Measurements from ENCODE around the gene NUDT3. TPM values are rescaled to one million over a fixed set of nuclear protein-coding genes. Genes with fewer than 3 reads are reported as not detected.

The NUDT3 gene
- polyA plus RNA-seq, 1 of the 3 experiments (the other 2 are of a cell fraction) = 11.9 TPM

DNA sequence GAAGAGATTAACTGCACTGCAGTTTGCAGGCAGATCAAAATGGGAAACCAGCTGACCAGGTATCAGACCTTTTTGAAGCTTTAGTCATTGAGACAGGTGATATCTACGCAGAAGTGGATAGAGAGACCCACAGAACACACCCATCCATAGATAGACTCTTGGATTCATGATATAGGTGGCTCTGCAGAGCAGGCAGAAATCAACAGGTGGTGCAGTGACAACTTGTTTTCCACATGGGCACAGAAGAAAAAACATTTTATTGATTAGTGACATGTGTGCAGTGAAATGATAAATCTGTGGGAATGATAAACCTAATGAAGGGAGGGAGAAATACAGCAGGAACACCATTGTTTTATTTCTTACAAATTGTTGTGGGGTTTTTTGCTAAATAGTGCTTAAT is 45.2 kb downstream of the NUDT3 start:
- H3K4me2 ChIP-seq = no peak overlapping the region
- H2AFZ ChIP-seq (ENCODE audit: low read depth) = no peak overlapping the region
- no peaks in the 10 kb centered on the region for H3K9me2 ChIP-seq
- H3F3A ChIP-seq (replicated peaks; ENCODE audit: insufficient read depth) = no peaks in the 10 kb centered on the region
- peaks cover 84% of the 10 kb centered on the region for H3K79me2 ChIP-seq (ENCODE audit: insufficient read depth)
- no peaks in the 10 kb centered on the region for H3K36me3 ChIP-seq (replicated peaks in 1 of 2; ENCODE audit: control insufficient read depth in 1 of 2, insufficient read depth in 2 of 2, low read length in 1 of 2)
- WGBS (ENCODE audit: low lambda C conversion rate) = 89% methylated on average over 1 of the region's 1 CpG
- H3K27ac ChIP-seq (ENCODE audit: low read depth in 2 of 2, low read length in 1 of 2) = no peak overlapping the region
- H3K9ac ChIP-seq = no peak overlapping the region
- DNase-seq = no peak
- TF ChIP-seq, protein P1, sequence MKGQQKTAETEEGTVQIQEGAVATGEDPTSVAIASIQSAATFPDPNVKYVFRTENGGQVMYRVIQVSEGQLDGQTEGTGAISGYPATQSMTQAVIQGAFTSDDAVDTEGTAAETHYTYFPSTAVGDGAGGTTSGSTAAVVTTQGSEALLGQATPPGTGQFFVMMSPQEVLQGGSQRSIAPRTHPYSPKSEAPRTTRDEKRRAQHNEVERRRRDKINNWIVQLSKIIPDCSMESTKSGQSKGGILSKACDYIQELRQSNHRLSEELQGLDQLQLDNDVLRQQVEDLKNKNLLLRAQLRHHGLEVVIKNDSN (IDR thresholded peaks at IDR 0.05; ENCODE audit: borderline replicate concordance, low read depth) = no peak
- no peak for TF ChIP-seq MEF2A (IDR thresholded peaks at IDR 0.05; ENCODE audit: borderline replicate concordance, low read depth)
- H3K4me1 ChIP-seq (ENCODE audit: control insufficient read depth in 1 of 2, insufficient read depth in 2 of 2, low read depth in 1 of 2, low read length in 1 of 2) = peaks cover 0 to 2% of the 10 kb centered on the region in 2 experiments; a peak in 2 of 4 replicates
- ChIA-PET POLR2A (no interaction called here), CTCF (interaction anchor here (1.1 kb wide), 1 partner anchor 68 kb away, joined by 3 read pairs; no protein-coding TSS in a partner anchor)
- H3K27me3 ChIP-seq (ENCODE audit: insufficient read depth) = no peaks in the 10 kb centered on the region
- H3K9me3 ChIP-seq = no peaks in the 10 kb centered on the region
- H4K20me1 ChIP-seq (ENCODE audit: insufficient read depth) = peaks cover 52% of the 10 kb centered on the region
- H3K4me3 ChIP-seq (ENCODE audit: low read depth in 2 of 2, low read length in 1 of 2) = no peak overlapping the region

DNA sequence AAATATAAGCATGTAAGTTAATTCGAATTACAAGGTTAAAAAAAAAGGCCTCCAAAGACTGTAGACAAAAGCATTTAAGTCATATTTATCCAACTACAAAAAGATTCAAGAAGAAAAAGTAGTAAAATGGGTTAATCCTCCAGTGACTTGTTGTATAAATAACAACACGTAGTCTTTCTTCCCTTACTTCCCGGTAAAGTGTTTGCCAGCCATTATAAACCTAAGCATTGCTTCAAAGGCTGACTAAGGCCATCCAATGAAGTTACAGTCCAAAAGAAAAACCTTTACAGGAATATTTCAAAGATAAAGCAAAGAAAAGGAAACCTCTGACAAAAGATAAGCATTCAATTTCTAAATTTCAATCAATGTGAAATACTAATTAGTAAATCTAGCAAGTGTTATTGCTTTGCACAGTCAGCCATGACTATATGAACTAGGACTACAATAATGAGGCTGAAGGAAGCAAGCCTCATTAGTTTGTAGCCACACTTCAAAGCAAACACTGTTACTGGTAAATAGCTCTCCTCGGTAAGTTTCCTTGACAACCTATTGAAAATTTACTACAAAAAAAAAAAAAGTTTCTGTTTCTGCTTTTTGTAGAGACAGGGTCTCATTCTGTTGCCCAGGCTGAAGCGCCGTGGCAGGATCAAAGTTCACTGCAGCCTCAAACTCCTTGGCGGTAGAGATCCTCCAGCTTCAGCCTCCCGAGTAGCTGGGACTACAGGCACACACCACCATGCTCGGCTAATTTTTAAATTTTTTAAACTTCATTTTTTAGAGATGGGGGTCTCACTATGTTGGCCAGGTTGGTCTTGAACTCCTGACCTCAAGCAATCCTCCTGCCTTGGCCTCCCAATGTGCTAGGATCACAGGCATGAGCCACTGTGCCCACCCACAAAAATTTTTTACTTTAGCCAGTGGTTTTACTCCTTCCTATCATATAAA is 46.0 kb downstream of the NUDT3 start:
- no peak overlapping the region for H3K4me2 ChIP-seq
- H3F3A ChIP-seq (replicated peaks; ENCODE audit: insufficient read depth) = no peaks in the 10 kb centered on the region
- H3K4me1 ChIP-seq (ENCODE audit: control insufficient read depth in 1 of 2, insufficient read depth in 2 of 2, low read depth in 1 of 2, low read length in 1 of 2) = peaks cover 2 to 4% of the 10 kb centered on the region in 2 experiments; a peak in 3 of 4 replicates
- H3K36me3 ChIP-seq (replicated peaks in 1 of 2; ENCODE audit: control insufficient read depth in 1 of 2, insufficient read depth in 2 of 2, low read length in 1 of 2) = peaks cover 0 to 2% of the 10 kb centered on the region in 2 experiments
- H3K27me3 ChIP-seq (ENCODE audit: insufficient read depth) = no peaks in the 10 kb centered on the region
- no peak overlapping the region for H3K9ac ChIP-seq
- H3K79me2 ChIP-seq (ENCODE audit: insufficient read depth) = peaks cover 82% of the 10 kb centered on the region
- CTCF ChIA-PET = no interaction called here
- H3K4me3 ChIP-seq (ENCODE audit: low read depth in 2 of 2, low read length in 1 of 2) = no peak overlapping the region
- TF ChIP-seq FOXM1 (IDR thresholded peaks at IDR 0.05; ENCODE audit: low read depth) (no peak), SMC3 (IDR thresholded peaks at IDR 0.05; ENCODE audit: low read depth, low read length) (no peak), RFX5 (IDR thresholded peaks at IDR 0.05; ENCODE audit: low read length) (no peak), RXRA (IDR thresholded peaks at IDR 0.05; ENCODE audit: borderline replicate concordance, low read depth) (no peak), JUND (IDR thresholded peaks at IDR 0.05) (no peak), POLR2AphosphoS5 (IDR thresholded peaks at IDR 0.05; ENCODE audit: low read depth, low read length) (no peak)
- TF ChIP-seq, protein P2, sequence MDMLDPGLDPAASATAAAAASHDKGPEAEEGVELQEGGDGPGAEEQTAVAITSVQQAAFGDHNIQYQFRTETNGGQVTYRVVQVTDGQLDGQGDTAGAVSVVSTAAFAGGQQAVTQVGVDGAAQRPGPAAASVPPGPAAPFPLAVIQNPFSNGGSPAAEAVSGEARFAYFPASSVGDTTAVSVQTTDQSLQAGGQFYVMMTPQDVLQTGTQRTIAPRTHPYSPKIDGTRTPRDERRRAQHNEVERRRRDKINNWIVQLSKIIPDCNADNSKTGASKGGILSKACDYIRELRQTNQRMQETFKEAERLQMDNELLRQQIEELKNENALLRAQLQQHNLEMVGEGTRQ (IDR thresholded peaks at IDR 0.05; ENCODE audit: borderline replicate concordance, low read depth, low read length) = no peak
- TF ChIP-seq, protein P3, sequence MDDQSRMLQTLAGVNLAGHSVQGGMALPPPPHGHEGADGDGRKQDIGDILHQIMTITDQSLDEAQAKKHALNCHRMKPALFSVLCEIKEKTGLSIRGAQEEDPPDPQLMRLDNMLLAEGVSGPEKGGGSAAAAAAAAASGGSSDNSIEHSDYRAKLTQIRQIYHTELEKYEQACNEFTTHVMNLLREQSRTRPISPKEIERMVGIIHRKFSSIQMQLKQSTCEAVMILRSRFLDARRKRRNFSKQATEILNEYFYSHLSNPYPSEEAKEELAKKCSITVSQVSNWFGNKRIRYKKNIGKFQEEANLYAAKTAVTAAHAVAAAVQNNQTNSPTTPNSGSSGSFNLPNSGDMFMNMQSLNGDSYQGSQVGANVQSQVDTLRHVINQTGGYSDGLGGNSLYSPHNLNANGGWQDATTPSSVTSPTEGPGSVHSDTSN (IDR thresholded peaks at IDR 0.05) = no peak
- 93% methylated on average over 9 of the region's 9 CpGs for WGBS (ENCODE audit: low lambda C conversion rate)
- H2AFZ ChIP-seq (ENCODE audit: low read depth) = no peak overlapping the region
- H3K27ac ChIP-seq (ENCODE audit: low read depth in 2 of 2, low read length in 1 of 2) = no peak overlapping the region
- POLR2A ChIA-PET = no interaction called here
- no peaks in the 10 kb centered on the region for H3K9me3 ChIP-seq
- peaks cover 53% of the 10 kb centered on the region for H4K20me1 ChIP-seq (ENCODE audit: insufficient read depth)
- H3K9me2 ChIP-seq = no peaks in the 10 kb centered on the region
- no peak for DNase-seq
